HG03135 (cell line): ENCODE results near the gene SLC2A3.
A peak's percentile ranks its signal among the peaks of the same experiment; 100 is the strongest.
"Not testable (repeated sequence)": the region's sequence is repeated elsewhere in the genome, so short reads cannot be mapped to it uniquely, and the experiment has no call there.

Experiments
- ATAC-seq: cut with Tn5 transposase; IDR thresholded peaks from one replicate; pipeline ENCODE4 v1.9.1; 2021; ENCODE audit warnings: mild to moderate bottlenecking, moderate library complexity; ENCODE audit not compliant: unreplicated experiment

SLC2A3 gene

GRCh38 chr12:7935590-7936581 lies at the start of gene SLC2A3:
Gene SLC2A3, minus strand, starts transcription at chr12:7936187. Its CDS starts 153 bp downstream, at chr12:7936034.
- ATAC-seq, result no peak

- no peak for ATAC-seq
Measured at GRCh38 chr12:7984900-7985299, 48.9 kb upstream of the SLC2A3 start.

- not testable (repeated sequence) for ATAC-seq
Measured at GRCh38 chr12:7983460-7983859, 47.5 kb upstream of the SLC2A3 start.

- not testable (repeated sequence) for ATAC-seq
Measured at GRCh38 chr12:7983019-7983418, 47.0 kb upstream of the SLC2A3 start.

- ATAC-seq, result not testable (repeated sequence)
Measured at GRCh38 chr12:7982332-7982735, 46.3 kb upstream of the SLC2A3 start.

GRCh38 chr12:7981446-7981845 lies 45.5 kb upstream of the SLC2A3 start:
- no peak for ATAC-seq

GRCh38 chr12:7977351-7978124 lies 41.6 kb upstream of the SLC2A3 start:
- ATAC-seq, result peak; percentile 88

GRCh38 chr12:7973457-7973825 lies 37.5 kb upstream of the SLC2A3 start:
- ATAC-seq, result no peak

- ATAC-seq, result no peak
Measured at GRCh38 chr12:7972734-7973456, 36.9 kb upstream of the SLC2A3 start.

GRCh38 chr12:7972269-7972668 lies 36.3 kb upstream of the SLC2A3 start:
- ATAC-seq, result not testable (repeated sequence)

GRCh38 chr12:7971765-7972164 lies 35.8 kb upstream of the SLC2A3 start:
- not testable (repeated sequence) for ATAC-seq

GRCh38 chr12:7970475-7971252 lies 34.7 kb upstream of the SLC2A3 start:
- peak; percentile 88 for ATAC-seq

- ATAC-seq, result no peak
Measured at GRCh38 chr12:7966563-7966962, 30.6 kb upstream of the SLC2A3 start.

GRCh38 chr12:7964669-7965068 lies 28.7 kb upstream of the SLC2A3 start:
- ATAC-seq, result not testable (repeated sequence)

- no peak for ATAC-seq
Measured at GRCh38 chr12:7961395-7962178, 25.6 kb upstream of the SLC2A3 start.

GRCh38 chr12:7959701-7960121 lies 23.7 kb upstream of the SLC2A3 start:
- ATAC-seq, result no peak

- ATAC-seq, result no peak
Measured at GRCh38 chr12:7959278-7959677, 23.3 kb upstream of the SLC2A3 start.

GRCh38 chr12:7954877-7955276 lies 18.9 kb upstream of the SLC2A3 start:
- not testable (repeated sequence) for ATAC-seq

GRCh38 chr12:7954418-7954817 lies 18.4 kb upstream of the SLC2A3 start:
- ATAC-seq, result not testable (repeated sequence)
